ENCODE measurements around the gene TWF2. TPM values are rescaled to one million over a fixed set of nuclear protein-coding genes. Genes with fewer than 3 reads are reported as not detected.
"Not testable (repeated sequence)": the region's sequence is repeated elsewhere in the genome, so short reads cannot be mapped to it uniquely, and the experiment has no call there.

TWF2 gene
- total and polyA plus RNA-seq, 12 donors: 13.6 to 95.6 (median 48.4) TPM

DNA sequence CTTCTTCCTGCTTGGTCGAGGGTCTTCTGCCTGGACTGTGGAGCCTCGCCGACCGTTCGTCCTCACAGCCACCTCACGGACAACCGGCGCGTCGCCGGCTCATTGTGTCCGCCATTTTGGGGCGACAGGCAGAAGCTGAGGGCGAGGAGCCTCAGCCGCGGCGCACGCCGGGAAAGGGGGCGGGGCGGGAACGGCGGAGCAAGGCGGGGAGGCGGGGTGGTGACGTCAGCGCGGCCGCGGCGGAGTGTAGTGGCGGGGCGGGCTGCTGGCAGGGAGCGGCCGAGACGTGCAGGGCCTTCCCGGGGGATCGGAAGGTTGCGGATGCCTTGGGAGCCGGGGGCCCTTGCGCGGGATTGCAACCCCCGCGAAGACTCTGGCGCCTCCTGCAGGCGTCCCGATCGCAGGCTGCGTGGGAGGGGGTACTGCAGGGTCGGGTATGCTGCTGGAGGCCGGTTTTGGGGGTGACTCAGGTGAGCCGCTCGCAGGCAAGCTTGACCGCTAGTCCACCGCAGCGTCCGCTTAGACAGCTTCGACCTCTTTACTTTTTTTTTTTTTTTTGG, 39.6 kb upstream of the TWF2 start, which contains the start of gene WDR82:
Gene WDR82 (minus strand): TSS at position 140 of the 560 bp plus-strand sequence. CDS start 288 bp downstream, outside the sequence.
- TF ChIP-seq, protein P1, sequence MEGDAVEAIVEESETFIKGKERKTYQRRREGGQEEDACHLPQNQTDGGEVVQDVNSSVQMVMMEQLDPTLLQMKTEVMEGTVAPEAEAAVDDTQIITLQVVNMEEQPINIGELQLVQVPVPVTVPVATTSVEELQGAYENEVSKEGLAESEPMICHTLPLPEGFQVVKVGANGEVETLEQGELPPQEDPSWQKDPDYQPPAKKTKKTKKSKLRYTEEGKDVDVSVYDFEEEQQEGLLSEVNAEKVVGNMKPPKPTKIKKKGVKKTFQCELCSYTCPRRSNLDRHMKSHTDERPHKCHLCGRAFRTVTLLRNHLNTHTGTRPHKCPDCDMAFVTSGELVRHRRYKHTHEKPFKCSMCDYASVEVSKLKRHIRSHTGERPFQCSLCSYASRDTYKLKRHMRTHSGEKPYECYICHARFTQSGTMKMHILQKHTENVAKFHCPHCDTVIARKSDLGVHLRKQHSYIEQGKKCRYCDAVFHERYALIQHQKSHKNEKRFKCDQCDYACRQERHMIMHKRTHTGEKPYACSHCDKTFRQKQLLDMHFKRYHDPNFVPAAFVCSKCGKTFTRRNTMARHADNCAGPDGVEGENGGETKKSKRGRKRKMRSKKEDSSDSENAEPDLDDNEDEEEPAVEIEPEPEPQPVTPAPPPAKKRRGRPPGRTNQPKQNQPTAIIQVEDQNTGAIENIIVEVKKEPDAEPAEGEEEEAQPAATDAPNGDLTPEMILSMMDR (IDR thresholded peaks at IDR 0.05): peak; percentile 7 to 61 (median 38)
- peak; percentile 78 to 91 for TF ChIP-seq POLR2A (IDR thresholded peaks at IDR 0.05)
- WGBS, 4 donors: 0 to 1% (median 1%) methylated on average over 12 to 58 of the region's 58 CpGs
- Histone ChIP-seq H3K36me3 (replicated peaks in 1 of 2) (no peaks in the 10 kb centered on the region), H3K27me3 (no peaks in the 10 kb centered on the region), H3K27ac (peak within 1 kb of the TSS; percentile 27 to 100 (median 95)), H3K9me3 (replicated peaks in 1 of 3) (no peaks in the 10 kb centered on the region), H3K4me3 (peak within 1 kb of the TSS; percentile 33 to 97 (median 74)), H3K4me1 (replicated peaks in 1 of 2) (peaks cover 28 to 65% of the 10 kb centered on the region in 2 donors)
- peak; percentile 96 to 98 (median 98) for DNase-seq
- intact Hi-C loops (cut with DNase I): no loop called here

DNA sequence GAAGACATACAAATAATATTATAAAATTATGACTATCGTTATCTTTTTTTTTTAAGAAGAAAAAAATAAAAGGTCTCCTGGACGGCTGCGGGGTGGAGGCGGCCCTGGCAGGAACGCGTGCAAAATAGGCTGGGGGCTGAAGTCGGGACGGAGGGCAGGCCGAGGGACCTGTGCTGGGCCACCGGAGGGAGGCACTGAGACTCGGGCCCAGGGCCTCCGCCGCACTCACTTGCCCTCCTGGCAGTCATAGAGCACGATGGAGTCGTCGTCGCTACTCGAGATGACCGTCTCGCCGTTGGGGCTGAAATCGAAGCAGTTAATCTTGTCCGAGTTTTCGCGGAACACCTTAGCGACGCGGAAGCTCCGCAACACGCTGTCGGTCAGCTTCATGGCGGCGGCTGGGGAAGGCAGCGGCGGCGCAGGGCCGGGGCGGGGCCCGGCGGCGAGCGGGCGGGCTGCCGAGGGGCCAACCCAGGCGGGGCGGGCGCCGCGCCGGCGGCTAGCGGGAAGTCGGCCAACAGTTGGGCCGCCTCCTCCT, 39.1 kb upstream of the TWF2 start:
- H3K27me3 ChIP-seq: no peaks in the 10 kb centered on the region
- intact Hi-C loops (cut with DNase I): no loop called here
- TF ChIP-seq POLR2A (IDR thresholded peaks at IDR 0.05): no peak
- TF ChIP-seq, protein P1 (IDR thresholded peaks at IDR 0.05): peak in 5 of 6 experiments; percentile 20 to 56 (median 49)
- peak in 6 of 7 donors; percentile 47 to 80 (median 68) for DNase-seq
- peaks cover 0 to 4% of the 10 kb centered on the region in 2 donors for H3K36me3 ChIP-seq (replicated peaks in 1 of 2)
- 0% methylated on average over 15 to 54 of the region's 54 CpGs for WGBS, 4 donors
- H3K4me1 ChIP-seq (replicated peaks in 1 of 2): peaks cover 22 to 63% of the 10 kb centered on the region in 2 donors
- H3K9me3 ChIP-seq (replicated peaks in 1 of 3): no peaks in the 10 kb centered on the region
- H3K4me3 ChIP-seq: peak overlapping the region; percentile 33 to 97 (median 74)
- peak overlapping the region; percentile 27 to 100 (median 95) for H3K27ac ChIP-seq

DNA sequence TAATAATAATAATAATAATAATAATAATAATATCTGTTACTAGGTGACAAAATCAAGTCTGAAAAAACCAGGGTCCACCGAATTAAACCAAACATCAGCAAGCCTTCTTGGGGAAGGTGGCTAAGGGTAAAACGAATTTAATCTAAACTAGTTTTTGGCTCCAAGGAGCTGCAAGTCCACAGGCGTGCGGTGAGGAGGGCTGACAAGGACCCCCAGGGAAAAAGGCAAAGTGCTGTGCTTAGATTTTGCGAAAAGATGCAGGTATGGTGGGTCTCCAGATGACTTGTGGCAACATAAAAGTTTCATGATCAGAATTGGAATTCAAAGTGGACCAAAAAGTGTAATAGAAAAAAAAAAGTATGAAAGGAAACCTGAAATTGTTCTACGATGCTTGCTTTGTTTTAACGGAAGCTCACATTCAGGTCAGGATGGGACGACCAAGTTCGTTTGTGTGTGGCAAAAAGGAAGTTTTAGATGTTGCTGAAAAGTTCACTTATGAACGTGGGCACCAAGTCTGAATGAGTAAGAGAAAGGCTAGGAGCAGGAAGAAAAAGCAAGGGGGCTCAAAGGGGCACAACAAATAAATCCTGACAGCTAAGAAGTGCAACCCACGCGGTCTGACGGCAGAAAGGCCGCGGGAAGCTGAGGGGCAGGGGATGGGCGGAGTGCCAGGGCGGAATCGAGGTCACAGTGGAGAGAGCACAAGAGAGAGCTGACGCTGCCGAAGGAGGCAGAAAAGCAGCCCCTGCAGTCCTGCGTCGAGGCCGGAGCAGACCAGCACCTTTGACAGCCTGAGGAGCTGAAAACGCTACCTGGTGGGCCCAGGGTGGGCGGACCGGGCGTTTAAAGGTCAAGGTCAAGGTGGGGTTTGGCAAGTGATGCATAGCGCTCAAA, 38.4 kb upstream of the TWF2 start:
- H3K27me3 ChIP-seq: no peaks in the 10 kb centered on the region
- WGBS, 4 donors: 0 to 2% (median 1%) methylated on average over 28 of the region's 28 CpGs
- H3K4me1 ChIP-seq (replicated peaks in 1 of 2): peaks cover 22 to 63% of the 10 kb centered on the region in 2 donors
- H3K27ac ChIP-seq: peak overlapping the region; percentile 27 to 100 (median 95)
- TF ChIP-seq, protein P1 (IDR thresholded peaks at IDR 0.05): no peak
- peak; percentile 67 to 89 for TF ChIP-seq POLR2A (IDR thresholded peaks at IDR 0.05)
- H3K4me3 ChIP-seq: peak overlapping the region; percentile 3 to 97 (median 62)
- intact Hi-C loops (cut with DNase I): no loop called here
- peaks cover 0 to 8% of the 10 kb centered on the region in 2 donors for H3K36me3 ChIP-seq (replicated peaks in 1 of 2)
- peak; percentile 87 to 93 (median 92) for DNase-seq
- no peaks in the 10 kb centered on the region for H3K9me3 ChIP-seq (replicated peaks in 1 of 3)

GRCh38 chr3:52274781-52275180, 35.8 kb upstream of the TWF2 start:
- H3K36me3 ChIP-seq (replicated peaks in 1 of 2); intact Hi-C loops (cut with DNase I); H3K4me3 ChIP-seq; H3K27me3 ChIP-seq; H3K9me3 ChIP-seq (replicated peaks in 1 of 3); H3K27ac ChIP-seq: not testable (repeated sequence)
- WGBS, 4 donors: 89 to 93% (median 92%) methylated on average over 18 of the region's 18 CpGs
- H3K4me1 ChIP-seq (replicated peaks in 1 of 2): peaks cover 46 to 82% of the 10 kb centered on the region in 2 donors
- peak in 1 of 7 donors; percentile 41 for DNase-seq

Data from adrenal gland (tissue), 12 donors.